ENCODE results near the gene GADD45GIP1.
A peak's percentile ranks its signal among the peaks of the same experiment; 100 is the strongest.
"Not testable (repeated sequence)": the region's sequence is repeated elsewhere in the genome, so short reads cannot be mapped to it uniquely, and the experiment has no call there.

GADD45GIP1 gene

DNA sequence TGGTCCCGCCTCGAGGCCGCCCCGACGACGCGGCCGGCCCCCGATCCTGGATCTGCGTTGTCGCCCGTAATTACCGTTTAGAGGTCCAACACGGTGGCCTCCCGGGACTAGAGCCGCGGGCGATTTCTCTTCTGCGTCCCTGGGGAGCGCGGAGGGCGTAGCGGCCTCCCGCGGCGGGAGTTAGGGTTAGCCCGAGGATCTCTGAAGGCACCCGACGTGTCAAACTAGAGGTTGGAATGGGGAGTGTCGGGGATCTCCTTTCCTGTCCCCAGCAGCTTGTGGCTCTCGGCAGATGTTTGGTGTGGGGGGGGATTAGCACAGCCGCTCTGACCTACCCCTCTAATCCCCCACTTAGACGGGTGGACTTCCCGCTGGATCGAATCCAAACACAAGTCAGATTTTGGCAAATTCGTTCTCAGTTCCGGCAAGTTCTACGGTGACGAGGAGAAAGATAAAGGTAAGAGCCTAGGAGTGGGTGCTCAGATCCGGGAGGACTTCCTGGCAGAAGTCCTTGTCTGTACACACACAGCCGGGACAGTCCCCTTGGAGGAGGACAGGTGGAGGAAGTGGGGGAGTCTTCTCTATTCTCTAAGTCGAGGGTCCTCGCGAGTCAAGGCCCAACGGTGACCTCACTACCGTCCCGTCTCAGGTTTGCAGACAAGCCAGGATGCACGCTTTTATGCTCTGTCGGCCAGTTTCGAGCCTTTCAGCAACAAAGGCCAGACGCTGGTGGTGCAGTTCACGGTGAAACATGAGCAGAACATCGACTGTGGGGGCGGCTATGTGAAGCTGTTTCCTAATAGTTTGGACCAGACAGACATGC lies 18.0 kb downstream of the GADD45GIP1 start:
- no peak for DNase-seq

DNA sequence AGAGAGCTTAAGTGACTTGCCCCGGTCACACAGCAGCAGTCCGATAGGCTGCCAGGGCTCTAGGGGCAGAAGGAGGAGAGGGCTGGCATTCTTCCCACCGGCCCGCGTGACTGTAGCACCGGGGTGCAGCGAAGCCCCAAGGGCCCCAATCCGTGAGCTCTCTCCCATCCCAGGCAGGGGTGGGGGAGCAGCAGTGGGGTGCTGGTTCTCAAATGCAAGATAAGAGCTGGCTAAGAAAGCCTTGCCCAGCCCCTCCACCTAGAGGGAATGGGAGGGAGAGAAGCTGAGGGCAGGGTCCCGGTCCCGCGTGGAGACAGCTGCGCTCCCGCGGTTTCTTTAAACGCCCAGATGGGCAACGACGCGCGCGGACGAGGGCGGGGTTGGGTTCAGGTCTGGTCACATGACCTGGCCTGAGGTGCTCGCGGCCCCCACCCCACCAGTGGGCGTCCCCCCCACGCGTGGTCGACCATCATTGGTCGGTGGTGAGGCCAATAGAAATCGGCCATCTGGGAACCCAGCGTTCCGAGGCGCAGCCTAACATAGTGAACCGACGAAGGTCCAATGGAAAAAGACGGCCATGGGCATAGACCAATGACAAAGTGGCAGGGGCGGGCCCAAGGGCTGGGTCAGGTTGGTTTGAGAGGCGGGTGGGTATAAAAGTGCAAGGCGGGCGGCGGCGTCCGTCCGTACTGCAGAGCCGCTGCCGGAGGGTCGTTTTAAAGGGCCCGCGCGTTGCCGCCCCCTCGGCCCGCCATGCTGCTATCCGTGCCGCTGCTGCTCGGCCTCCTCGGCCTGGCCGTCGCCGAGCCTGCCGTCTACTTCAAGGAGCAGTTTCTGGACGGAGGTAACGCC lies 18.9 kb downstream of the GADD45GIP1 start, which contains the start of gene CALR:
TSS of gene CALR (plus strand) at position 683 of the 852 bp plus-strand sequence. CDS start at position 754, 71 bp downstream.
- DNase-seq: peak; percentile 99

DNA sequence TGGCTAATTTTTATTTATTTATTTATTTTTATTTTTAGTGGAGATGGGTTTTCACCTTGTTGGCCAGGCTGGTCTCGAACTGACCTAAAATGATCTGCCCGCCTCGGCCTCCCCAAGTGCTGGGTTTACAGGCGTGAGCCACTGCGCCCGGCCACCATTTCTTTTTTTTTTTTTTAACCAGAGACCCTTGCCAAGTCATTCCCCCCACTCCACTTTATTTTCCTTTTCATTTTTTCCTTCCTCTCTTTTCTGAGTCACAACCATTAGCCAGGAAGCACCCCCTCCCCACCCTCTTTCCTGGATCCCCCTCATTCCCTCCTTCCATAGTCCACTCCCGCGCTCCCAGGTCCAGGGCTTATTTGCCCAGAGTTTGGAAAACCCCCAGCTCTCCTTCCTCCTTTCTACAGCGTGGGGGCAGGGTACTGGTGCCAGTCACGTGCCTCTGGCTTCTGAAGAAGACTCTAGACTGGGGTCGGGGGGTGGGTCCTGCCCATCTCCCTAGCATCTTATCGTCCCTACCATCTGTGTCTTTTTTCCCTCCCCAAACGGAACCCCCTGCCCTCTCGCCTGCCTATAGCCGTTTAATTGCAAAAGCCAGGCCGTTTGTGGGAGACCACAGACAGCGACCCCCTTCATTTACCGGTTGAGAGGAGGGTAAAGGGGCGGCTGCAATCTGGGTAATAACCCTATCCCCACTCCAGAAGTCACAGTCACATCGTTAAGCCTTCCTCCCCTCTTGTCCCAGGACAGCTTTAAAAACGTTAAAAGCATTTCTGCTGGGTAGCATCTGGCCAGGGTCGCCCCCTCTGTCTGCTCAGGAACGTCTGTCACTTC lies 19.7 kb downstream of the GADD45GIP1 start:
- no peak for DNase-seq

DNA sequence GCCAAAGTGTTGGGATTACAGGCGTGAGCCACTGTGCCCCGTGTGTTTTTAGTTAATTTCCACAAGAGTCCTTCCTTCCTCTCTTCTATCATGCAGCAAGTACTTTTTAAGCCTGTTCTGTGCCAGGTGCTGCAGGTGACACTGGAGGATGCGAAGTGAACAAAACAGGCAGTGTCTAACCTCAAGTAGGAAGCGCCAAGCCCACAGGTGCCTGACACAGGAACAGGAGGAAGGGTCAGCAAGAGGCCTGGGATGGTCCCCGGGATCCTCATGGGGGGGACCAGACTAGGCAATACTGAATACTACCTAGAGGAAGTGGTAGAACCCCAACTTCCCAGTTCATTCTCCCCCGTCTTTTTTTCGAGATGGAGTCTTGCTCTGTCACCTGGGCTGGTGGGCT lies 20.4 kb downstream of the GADD45GIP1 start:
- DNase-seq: no peak

DNA sequence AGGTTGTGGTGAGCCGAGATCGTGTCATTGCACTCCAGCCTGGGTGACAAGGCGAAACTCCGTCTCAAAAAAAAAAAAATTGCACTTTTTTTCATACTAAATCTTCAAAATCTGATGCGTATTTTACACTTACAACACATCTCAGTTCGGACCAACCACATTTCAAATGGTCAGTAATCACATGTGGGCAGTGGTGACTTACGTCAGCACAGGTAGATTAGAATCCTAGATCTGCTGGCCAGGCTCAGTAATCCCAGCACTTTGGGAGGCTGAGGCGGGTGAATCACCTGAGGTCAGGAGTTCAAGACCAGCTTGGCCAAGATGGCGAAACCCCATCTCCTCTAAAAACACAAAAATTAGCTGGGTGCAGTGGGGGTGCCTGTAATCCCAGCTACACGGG lies 22.0 kb downstream of the GADD45GIP1 start:
- no peak for DNase-seq

DNA sequence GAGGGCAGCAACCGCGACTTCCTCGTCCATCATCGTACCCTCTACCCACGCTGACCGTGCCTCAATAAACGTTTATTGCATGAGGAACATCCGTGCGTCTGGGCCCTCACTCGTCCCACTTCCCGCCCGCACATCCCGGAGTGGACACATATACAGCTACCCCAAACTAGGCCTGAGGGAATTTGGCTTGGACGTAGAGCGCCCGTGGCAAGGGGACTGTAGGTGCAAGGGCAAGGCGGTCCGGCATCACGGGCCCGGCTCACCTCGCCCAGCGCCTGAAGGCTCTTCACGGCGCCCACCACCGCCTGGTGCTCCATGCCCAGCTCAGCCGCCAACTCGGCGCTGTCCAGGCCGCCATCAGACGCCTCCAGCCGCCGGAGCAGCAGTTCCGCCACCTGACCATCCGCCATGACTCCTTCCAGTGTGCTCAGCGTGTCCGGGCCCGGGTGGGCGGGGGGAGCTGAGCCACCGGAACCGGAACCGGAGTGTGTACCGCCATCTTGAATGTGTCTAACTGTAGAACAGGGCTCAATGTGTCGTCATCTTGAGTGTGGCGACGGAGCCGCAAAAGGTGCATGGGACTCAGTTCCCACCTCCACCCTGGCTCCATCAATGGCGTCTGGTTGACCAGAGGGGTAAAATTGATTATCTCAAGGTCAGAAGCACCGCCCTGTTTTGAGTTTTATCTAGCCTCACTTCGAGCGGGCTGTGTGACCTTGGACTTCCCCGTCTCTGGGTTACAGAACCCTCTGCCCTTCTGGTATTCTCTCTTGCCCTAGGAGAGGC lies 23.5 kb downstream of the GADD45GIP1 start, which contains the start of gene FARSA:
TSS of gene FARSA (minus strand) at position 425 of the 786 bp plus-strand sequence. CDS start at position 410, 15 bp downstream.
- peak; percentile 87 for DNase-seq

DNA sequence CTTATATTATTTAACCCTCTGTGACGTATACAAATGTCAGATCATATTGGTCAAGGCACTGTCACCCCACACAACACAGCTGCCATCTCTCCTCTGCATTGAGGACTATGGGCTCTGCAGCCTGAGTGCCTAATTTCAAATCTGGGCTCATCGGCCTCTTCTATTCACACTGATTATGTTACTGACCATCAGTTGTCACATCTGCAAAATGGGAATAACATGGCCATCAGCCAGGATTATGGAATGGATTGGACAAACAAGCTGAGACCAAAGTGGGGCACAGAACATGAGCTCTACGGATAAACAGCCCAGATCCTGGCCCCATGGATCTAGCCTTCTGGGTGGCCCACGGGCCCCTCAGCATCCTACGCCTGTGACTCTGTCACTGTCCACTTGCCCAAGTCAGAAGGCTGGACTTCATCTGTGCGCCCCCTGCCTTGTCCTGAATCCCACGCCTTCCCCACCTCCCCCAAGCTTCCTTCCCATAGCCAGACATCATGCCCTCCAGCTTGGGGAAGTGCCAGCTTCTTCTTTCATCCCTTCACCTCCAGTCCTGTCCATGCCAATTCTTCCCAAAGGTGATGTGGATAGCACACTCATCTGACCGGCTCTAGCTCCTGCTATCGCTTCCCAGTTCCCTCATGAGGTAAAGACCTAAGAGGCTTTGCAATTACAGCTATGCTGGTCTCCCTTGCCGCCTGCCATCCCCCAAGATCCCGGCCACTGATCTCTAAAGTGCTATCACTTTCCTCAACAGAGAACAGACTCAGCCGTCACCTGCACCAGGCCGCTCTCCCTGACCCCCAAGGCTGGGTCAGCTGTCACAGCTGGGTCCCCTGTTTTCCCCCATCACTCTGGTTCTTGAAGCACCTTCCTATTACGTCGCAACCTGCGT lies 24.4 kb downstream of the GADD45GIP1 start:
- DNase-seq: no peak

DNA sequence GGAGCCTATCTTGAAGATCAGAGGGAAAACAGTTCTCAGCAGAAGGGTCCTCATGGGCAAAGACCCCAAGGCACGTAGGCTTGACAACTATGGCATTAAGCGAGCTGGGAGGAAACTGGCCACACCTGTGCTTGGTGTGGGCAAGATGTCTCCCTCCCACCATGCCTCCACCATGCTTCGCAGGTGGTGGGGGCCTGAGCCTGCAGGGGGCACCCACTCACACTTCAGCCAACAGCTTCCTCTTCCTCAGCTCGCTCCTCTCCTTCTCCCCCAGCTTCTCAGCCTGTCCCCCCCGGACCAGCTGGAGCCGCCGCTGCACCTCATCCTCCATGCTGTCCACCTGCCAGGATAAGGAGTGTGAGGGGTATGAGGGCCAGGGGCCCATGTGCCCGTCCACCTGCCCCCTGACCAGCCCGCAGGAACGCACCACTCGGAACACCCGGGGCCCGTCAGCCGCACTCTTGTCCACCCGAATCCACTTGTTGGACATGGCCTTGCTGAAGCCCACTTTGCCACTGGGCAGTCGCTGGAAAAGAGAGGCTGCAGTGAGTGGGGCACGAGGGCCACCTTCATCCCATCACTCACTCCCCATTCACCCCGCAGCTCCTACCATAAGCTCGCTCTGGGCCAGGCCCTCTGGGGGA lies 26.9 kb downstream of the GADD45GIP1 start:
- no peak for DNase-seq

DNA sequence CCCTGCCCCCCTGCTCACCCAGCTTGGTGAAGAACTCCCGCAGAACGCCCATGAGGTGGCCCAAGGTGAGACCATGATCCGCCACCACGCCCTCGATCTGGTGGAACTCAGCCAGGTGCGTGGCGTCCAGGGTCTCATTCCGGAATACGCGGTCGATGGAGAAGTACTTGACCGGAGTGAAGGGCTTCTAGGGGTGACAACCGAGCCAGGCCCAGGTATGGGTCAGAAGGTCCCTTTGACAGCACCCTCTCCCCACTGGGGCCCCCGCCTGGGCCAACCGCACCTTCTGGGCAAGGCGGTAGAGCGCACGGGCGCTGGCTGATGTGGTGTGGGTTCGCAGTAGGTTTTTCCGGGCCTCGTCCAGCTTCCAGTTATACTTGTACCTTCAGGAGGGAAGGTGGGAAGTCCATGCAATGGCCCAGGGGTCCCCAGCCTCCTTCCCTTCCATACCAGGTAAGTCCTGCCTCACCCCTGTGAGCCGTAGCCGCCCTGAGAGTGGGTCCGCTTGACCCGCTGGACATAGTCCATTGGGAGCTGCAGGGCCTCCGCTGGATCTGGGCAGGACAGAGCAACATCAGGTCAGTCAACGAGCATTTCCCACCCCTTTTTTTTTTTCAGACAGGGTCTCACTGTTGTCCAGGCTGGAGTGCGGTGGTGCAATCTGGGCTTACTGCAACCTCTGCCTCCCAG lies 32.3 kb downstream of the GADD45GIP1 start:
- DNase-seq: no peak

DNA sequence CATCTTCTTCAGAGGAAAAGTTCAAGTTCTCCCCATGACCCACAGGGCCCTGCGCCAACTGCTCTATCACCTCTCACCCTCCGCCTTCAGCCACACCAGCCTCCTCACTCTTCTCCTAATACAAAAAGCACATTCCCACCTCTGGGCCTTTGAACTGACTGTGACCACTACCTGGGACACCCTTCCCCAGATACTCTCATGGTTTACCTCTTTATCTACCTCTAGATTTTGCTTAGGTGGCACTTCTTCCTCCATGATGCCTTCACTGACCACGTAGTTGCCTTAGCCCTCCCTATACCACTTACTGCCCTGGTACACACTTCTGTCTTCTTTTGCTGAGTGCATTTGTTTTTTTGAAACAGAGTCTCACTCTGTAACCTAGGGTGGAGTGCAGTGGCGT lies 34.1 kb downstream of the GADD45GIP1 start:
- no peak for DNase-seq

DNA sequence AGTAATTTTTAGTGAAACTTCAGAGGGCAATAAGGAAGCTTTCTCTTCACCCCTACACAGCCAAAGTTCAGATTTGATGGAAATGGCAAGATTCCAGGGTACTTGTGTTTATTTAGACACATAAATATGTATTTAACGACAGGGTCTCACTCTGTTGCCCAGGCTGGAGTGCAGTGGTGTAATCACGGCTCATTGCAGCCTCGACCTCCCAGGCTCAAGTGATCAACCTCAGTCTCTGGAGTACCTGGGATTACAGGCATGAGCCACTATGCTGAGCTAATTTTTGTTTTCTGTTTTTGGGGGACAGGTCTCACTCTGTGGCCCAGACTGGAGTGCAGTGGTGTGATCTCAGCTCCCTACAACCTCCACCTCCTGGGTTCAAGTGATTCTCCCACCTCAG lies 36.0 kb downstream of the GADD45GIP1 start:
- no peak for DNase-seq

DNA sequence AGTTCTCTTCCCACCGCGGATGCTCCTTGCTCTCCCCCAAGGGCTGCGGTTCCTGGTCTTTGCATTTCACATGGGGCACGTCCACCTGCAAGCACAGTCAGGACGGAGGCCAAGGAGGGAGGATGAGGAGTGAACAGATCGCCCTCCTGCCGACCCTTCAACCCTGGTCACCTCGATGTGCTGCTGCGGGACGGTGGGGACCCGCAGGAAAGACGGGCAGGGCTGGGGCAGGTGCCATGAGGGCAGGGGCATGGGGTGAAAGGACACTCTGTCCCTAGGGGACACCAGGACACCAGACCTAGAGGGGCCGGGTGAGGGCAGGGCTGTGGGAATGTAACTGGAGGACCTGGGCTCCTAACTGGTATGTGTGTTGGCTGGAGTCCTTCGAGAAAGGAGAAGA lies 38.8 kb downstream of the GADD45GIP1 start:
- no peak for DNase-seq

DNA sequence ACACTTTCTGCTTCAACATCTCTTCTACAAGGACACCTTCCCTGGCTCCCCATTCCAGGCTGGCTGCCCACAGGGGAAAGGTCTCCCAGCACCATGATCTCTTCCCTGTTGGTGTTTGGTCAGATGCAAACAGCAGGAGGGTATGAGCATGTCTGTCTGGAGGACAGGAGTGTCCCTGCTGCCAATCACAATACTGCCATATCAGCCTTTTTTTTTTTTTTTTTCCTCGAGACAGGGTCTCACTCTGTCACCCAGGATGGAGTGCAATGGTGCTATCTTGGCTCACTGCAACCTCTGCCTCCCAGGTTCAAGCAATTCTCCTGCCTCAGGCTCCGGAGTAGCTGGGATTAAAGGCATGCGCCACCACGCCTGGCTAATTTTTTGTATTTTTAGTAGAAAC lies 41.2 kb downstream of the GADD45GIP1 start:
- not testable (repeated sequence) for DNase-seq

DNA sequence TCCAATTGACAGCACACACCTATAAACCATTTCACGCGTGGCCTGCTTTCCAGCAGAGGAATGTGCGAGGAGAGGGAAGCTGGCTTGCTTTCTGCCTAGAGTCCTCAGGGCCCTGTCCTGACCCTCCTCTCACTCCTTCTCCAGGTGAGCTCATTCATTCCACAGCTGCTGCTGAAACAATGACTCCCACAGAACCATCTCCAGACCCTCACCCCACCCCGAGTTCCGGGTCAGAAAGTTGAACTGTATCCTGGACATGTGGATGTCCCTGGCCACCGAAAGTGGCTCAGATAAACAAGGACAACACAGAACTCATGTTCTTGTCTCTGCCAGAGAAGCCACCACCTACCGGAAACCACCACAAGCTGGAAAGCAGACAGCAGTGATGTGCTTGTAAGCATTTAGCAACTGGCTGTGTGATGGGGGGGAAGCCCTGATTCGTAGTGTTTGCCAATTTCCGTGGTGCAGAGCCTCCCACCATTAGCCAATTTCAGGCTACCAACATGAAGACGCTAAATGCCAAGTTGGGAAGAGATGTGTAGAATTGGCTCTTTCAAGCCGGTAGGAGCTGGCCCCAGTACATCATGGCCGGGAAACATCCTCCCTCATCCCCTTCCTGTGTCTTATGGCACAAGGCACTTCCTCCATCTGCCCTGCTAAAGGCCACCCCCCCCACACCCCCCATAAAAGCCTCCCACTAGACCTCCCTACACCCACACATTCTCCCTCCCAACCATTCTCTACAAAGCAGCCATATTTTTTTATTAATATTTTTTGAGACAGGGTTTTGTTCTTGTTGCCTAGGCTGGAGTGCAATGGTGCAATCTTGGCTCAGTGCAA lies 43.0 kb downstream of the GADD45GIP1 start:
- no peak for DNase-seq

DNA sequence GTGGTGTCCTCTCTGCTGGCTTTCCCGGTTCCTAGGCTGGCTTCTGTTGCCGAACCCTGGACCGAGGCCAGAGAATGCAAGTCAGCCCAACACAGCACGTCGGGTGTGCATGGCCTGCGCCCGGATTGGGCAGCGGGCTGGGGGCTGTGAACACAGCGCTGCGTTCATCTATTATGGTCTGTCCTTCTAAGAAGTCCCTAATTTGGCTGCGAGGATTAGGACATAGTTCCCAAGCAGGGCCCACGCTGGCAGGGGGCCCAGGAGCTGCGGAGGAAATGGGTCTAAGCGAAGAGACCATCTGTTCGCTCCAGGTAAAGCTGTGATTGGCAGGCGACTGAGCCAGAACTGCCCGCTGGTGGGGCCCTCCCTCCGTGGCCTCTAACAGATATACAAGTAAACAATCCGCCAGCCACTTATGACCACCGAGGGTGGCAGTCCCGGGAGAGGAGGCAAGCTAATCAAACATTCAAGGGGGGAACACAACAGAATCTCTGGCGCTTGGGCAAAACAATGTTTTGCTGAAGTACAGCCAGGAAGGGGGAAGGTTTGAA lies 43.9 kb downstream of the GADD45GIP1 start:
- DNase-seq: peak; percentile 99

DNA sequence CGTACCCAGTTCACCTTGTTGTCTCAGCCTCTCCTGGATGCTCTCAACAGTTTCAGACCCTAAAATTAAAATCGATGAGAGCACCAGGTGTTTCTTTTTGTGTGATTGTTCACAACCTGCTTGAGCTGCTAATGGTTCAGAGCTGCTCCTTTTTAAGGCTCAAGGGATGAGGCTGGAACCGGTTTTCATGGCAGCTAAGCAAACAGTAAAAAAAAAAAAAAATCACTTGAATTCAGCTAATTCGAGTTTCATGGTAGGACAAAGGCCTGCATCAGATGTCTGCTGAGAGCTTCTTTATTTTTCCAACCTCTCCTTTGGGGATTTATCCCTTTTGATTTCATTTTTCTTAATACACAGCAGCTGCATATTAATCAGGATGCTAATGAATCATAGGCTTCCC lies 44.5 kb downstream of the GADD45GIP1 start:
- peak; percentile 97 for DNase-seq

DNA sequence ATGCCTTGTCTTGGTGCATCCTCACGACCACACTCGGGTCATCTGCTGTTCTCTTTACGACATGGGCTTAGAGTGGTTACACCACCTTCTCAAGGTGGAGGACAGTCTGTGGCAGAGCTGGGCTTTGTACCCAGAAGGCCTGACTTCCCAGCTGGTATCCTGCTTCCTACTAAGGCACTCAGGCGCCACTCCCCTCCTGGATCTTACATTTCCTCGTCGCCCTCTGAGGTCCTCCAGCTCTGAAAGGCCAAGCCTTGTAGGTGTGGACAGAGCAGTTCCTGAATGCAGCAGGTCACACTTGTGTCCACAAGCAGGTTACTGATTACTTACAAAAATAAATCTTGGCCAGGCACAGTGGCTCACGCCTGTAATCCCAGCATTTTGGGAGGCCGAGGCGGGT lies 49.9 kb downstream of the GADD45GIP1 start:
- no peak for DNase-seq
